MM.1S (cell line): ENCODE data around the gene PLSCR3.

Experiments
- DNase-seq: peaks from one replicate; pipeline ENCODE4 v3.0.0-alpha.2; 2015
- H2AFZ ChIP-seq: fragments of 300-600 bp; sonication (generic); 2 replicates; pipeline ENCODE4 v1.6.0; 2016; ENCODE audit warnings: antibody characterized with exemption, low read length
- H3F3A ChIP-seq: fragments of 300-600 bp; sonication (generic); 2 replicates; pipeline ENCODE4 v1.6.1; 2016; ENCODE audit warnings: mild to moderate bottlenecking, antibody characterized with exemption, low read length, moderate library complexity, mixed read lengths; ENCODE audit not compliant: insufficient read depth
- H3K27ac ChIP-seq: fragments of 300-600 bp; sonication (generic); 2 replicates; pipeline ENCODE4 v1.5.1; 2016; ENCODE audit warnings: mild to moderate bottlenecking, low read length
- H3K27me3 ChIP-seq: fragments of 300-600 bp; sonication (generic); replicated peaks from 2 replicates; pipeline ENCODE4 v1.6.0; 2016; ENCODE audit warnings: low read length; ENCODE audit not compliant: insufficient read depth
- H3K36me3 ChIP-seq: fragments of 300-600 bp; sonication (generic); replicated peaks from 2 replicates; pipeline ENCODE4 v1.6.1; 2016; ENCODE audit warnings: mild to moderate bottlenecking, low read length, mixed read lengths; ENCODE audit not compliant: insufficient read depth
- H3K4me1 ChIP-seq: fragments of 300-600 bp; sonication (generic); 2 replicates; pipeline ENCODE4 v1.6.1; 2016; ENCODE audit warnings: low read length, mixed read lengths
- H3K4me2 ChIP-seq: fragments of 300-600 bp; sonication (generic); 2 replicates; pipeline ENCODE4 v1.6.0; 2016; ENCODE audit warnings: low read depth, low read length
- H3K4me3 ChIP-seq: fragments of 300-600 bp; sonication (generic); 2 replicates; pipeline ENCODE4 v1.5.1; 2016; ENCODE audit warnings: low read length, mixed read lengths
- H3K79me2 ChIP-seq: fragments of 300-600 bp; sonication (generic); 2 replicates; pipeline ENCODE4 v1.6.1; 2016; ENCODE audit warnings: mixed run types, low read length, mixed read lengths
- H3K9ac ChIP-seq: fragments of 300-600 bp; sonication (generic); 2 replicates; pipeline ENCODE4 v1.6.1; 2016; ENCODE audit warnings: low read length, mixed read lengths
- H3K9me2 ChIP-seq: fragments of 300-600 bp; sonication (generic); replicated peaks from 2 replicates; pipeline ENCODE4 v1.6.1; 2016; ENCODE audit warnings: mild to moderate bottlenecking, low read length, mixed read lengths; ENCODE audit not compliant: insufficient read depth
- H3K9me3 ChIP-seq: fragments of 300-600 bp; sonication (generic); replicated peaks from 2 replicates; pipeline ENCODE4 v1.6.1; 2016; ENCODE audit warnings: mild to moderate bottlenecking, low read length, mixed read lengths; ENCODE audit not compliant: insufficient read depth
- H4K20me1 ChIP-seq: fragments of 300-600 bp; sonication (generic); 2 replicates; pipeline ENCODE4 v1.6.1; 2016; ENCODE audit warnings: mild to moderate bottlenecking, low read length, moderate library complexity, mixed read lengths; ENCODE audit not compliant: insufficient read depth
- EZH2 ChIP-seq: fragments of 300-600 bp; sonication (generic); optimal IDR thresholded peaks from 2 replicates; pipeline ENCODE3; 2017; ENCODE audit warnings: low read depth, mild to moderate bottlenecking, antibody characterized with exemption, low read length, mixed read lengths
- EZH2phosphoT487 ChIP-seq: fragments of 300-600 bp; sonication (generic); IDR thresholded peaks from 2 replicates; pipeline ENCODE4 v1.6.1; 2018; ENCODE audit warnings: antibody characterized with exemption, low read length
- TF ChIP-seq, protein P1 (sequence below): fragments of 300-600 bp; sonication (generic); IDR thresholded peaks from 2 replicates; pipeline ENCODE4 v1.5.1; 2016; ENCODE audit warnings: antibody characterized with exemption, low read length, mixed read lengths

PLSCR3 gene

DNA sequence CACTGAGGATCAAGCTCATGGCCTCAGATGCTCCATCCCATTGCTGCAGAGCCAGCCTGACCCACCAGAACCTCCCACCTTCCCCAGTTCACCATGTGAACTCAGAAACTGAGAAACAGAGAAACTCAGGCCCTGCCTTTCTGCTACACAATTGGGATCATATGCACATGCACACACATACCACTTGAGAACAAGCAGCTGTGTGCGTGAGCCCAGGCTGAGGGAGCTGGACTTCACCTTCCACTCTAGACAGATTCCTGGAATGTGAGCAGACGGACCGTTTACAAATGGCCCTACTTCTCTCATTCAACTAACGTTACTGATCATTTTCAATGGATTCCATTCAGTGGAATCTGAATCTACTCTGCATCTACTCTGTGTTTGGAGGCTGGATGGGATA, 29.4 kb upstream of the PLSCR3 start:
- Histone ChIP-seq H3K9me2 (no peaks in the 10 kb centered on the region), H3K36me3 (no peaks in the 10 kb centered on the region), H3K4me1 (no peaks in the 10 kb centered on the region), H3K79me2 (no peaks in the 10 kb centered on the region), H3K4me3 (no peak overlapping the region), H3K27ac (no peak overlapping the region), H3F3A (no peaks in the 10 kb centered on the region), H3K4me2 (no peak overlapping the region), H3K9me3 (no peaks in the 10 kb centered on the region), H3K9ac (no peak overlapping the region), H2AFZ (no peak overlapping the region), H4K20me1 (no peaks in the 10 kb centered on the region), H3K27me3 (peaks cover 65% of the 10 kb centered on the region)
- DNase-seq: no peak
- TF ChIP-seq, protein P1, sequence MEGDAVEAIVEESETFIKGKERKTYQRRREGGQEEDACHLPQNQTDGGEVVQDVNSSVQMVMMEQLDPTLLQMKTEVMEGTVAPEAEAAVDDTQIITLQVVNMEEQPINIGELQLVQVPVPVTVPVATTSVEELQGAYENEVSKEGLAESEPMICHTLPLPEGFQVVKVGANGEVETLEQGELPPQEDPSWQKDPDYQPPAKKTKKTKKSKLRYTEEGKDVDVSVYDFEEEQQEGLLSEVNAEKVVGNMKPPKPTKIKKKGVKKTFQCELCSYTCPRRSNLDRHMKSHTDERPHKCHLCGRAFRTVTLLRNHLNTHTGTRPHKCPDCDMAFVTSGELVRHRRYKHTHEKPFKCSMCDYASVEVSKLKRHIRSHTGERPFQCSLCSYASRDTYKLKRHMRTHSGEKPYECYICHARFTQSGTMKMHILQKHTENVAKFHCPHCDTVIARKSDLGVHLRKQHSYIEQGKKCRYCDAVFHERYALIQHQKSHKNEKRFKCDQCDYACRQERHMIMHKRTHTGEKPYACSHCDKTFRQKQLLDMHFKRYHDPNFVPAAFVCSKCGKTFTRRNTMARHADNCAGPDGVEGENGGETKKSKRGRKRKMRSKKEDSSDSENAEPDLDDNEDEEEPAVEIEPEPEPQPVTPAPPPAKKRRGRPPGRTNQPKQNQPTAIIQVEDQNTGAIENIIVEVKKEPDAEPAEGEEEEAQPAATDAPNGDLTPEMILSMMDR: no peak
- TF ChIP-seq EZH2 (no peak), EZH2phosphoT487 (no peak)

DNA sequence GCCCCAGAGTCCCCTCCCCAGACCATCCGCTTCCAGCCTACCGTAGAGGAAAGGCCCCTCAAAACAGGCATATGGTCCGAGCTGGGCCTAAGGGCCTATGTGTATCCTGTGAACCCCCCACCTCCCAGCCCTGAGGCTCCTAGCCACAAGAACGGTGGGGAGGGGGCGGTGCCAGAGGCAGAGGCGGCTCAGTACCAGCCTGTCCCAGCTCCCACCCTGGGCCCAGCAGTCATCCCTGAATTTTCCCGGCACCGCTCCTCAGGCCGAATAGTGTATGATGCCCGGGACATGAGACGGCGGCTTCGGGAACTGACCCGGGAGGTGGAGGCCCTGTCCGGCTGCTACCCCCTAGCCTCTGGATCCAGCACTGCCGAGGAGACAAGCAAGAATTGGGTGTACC, 26.9 kb upstream of the PLSCR3 start:
- no peaks in the 10 kb centered on the region for H3K79me2 ChIP-seq
- no peaks in the 10 kb centered on the region for H3F3A ChIP-seq
- H3K4me1 ChIP-seq: no peaks in the 10 kb centered on the region
- no peaks in the 10 kb centered on the region for H3K9me2 ChIP-seq
- no peaks in the 10 kb centered on the region for H3K9me3 ChIP-seq
- peaks cover 66% of the 10 kb centered on the region for H3K27me3 ChIP-seq
- no peak for DNase-seq
- no peak overlapping the region for H3K27ac ChIP-seq
- H3K36me3 ChIP-seq: no peaks in the 10 kb centered on the region
- no peak overlapping the region for H3K4me3 ChIP-seq
- H2AFZ ChIP-seq: no peak overlapping the region
- TF ChIP-seq EZH2 (no peak), EZH2phosphoT487 (no peak)
- TF ChIP-seq, protein P1: no peak
- H3K4me2 ChIP-seq: no peak overlapping the region
- H3K9ac ChIP-seq: no peak overlapping the region
- H4K20me1 ChIP-seq: no peaks in the 10 kb centered on the region

DNA sequence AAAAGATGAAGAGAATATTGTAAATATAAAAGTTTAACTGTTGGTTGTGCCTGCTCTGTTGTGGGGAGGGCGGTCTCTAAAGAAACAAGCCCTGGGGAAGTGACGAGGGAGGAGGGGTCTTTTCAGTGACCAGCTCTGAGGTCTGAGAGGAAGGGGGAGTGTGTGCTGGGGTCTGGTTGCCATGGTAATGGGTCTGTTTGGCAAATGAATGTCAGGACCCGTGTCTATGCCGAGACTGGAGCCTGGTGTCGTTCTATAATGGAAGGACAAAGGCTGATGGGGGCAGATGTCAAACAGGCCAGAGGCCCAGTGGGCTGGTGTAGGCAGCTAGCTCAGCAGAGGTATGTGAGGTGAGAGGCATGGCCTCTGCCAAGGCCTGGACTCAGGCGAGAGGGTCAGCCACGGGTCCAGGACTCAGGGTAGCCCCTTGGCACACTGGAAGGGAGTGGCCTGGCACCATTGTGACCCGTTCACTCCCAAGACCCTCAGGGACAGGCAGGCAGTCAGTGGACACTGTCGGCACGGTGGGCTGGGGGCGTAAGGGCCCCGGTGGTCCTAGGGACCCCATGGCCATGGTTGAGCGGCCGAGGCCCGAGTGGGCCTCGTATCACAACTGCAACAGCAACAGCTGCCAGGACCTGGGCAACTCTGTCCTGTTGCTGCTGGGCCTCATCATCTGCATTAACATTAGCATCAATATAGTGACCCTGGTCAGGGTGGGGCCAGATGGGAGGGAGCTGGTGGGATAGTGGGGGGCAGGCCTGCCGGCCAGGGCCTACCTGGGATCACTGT, 25.7 kb upstream of the PLSCR3 start, which contains the start of gene SPEM1:
Gene SPEM1, plus strand, starts transcription at position 506 of the 792 bp plus-strand sequence. Its CDS starts 61 bp downstream, at position 567.
- Histone ChIP-seq H3K4me1 (no peaks in the 10 kb centered on the region), H3K36me3 (no peaks in the 10 kb centered on the region), H3K27ac (no peak within 1 kb of the TSS), H3K9ac (no peak within 1 kb of the TSS), H3K4me2 (no peak within 1 kb of the TSS), H3F3A (no peaks in the 10 kb centered on the region), H3K4me3 (no peak within 1 kb of the TSS), H3K9me3 (no peaks in the 10 kb centered on the region), H3K27me3 (peaks cover 67% of the 10 kb centered on the region), H2AFZ (no peak within 1 kb of the TSS), H3K79me2 (no peaks in the 10 kb centered on the region), H4K20me1 (no peaks in the 10 kb centered on the region), H3K9me2 (no peaks in the 10 kb centered on the region)
- DNase-seq: no peak
- TF ChIP-seq, protein P1: no peak
- TF ChIP-seq EZH2: no peak
- no peak for TF ChIP-seq EZH2phosphoT487
